ENCODE results near the gene CCDC102A.
A peak's percentile ranks its signal among the peaks of the same experiment; 100 is the strongest.

Gene CCDC102A

GRCh38 chr16:57539072-57539796, 2.9 kb upstream of the CCDC102A start:
- peak; percentile 8 for DNase-seq (ENCODE audit: low spot score)
- no peaks in the 10 kb centered on the region for H3K27me3 ChIP-seq (ENCODE audit: insufficient read depth, poor library complexity, severe bottlenecking)
- no peak for TF ChIP-seq CTCF (IDR thresholded peaks at IDR 0.05; ENCODE audit: poor library complexity, severe bottlenecking)
- no peak for ATAC-seq (ENCODE audit: low read depth)
- H3K9me3 ChIP-seq (ENCODE audit: severe bottlenecking): no peaks in the 10 kb centered on the region
- H3K4me3 ChIP-seq (ENCODE audit: severe bottlenecking): no peak overlapping the region
- no peak overlapping the region for H3K27ac ChIP-seq (ENCODE audit: poor library complexity, severe bottlenecking)
- no peaks in the 10 kb centered on the region for H3K36me3 ChIP-seq (ENCODE audit: low read depth)
- peaks cover 4% of the 10 kb centered on the region for H3K4me1 ChIP-seq (ENCODE audit: insufficient read depth, poor library complexity, severe bottlenecking)

GRCh38 chr16:57538235-57538721, 1.9 kb upstream of the CCDC102A start:
- H3K4me1 ChIP-seq (ENCODE audit: insufficient read depth, poor library complexity, severe bottlenecking): peaks cover 4% of the 10 kb centered on the region

GRCh38 chr16:57537581-57538234, 1.3 kb upstream of the CCDC102A start:
- H3K36me3 ChIP-seq (ENCODE audit: low read depth): no peaks in the 10 kb centered on the region
- no peak for TF ChIP-seq CTCF (IDR thresholded peaks at IDR 0.05; ENCODE audit: poor library complexity, severe bottlenecking)
- H3K27ac ChIP-seq (ENCODE audit: poor library complexity, severe bottlenecking): no peak overlapping the region
- DNase-seq (ENCODE audit: low spot score) (peak; percentile 3), ATAC-seq (ENCODE audit: low read depth) (no peak)
- H3K4me3 ChIP-seq (ENCODE audit: severe bottlenecking): no peak overlapping the region
- H3K4me1 ChIP-seq (ENCODE audit: insufficient read depth, poor library complexity, severe bottlenecking): peaks cover 4% of the 10 kb centered on the region
- H3K27me3 ChIP-seq (ENCODE audit: insufficient read depth, poor library complexity, severe bottlenecking): no peaks in the 10 kb centered on the region
- H3K9me3 ChIP-seq (ENCODE audit: severe bottlenecking): no peaks in the 10 kb centered on the region

More at GRCh38 chr16:57538235-57538721, 1.9 kb upstream of the CCDC102A start:
- H3K4me3 ChIP-seq (ENCODE audit: severe bottlenecking): no peak overlapping the region
- H3K36me3 ChIP-seq (ENCODE audit: low read depth): no peaks in the 10 kb centered on the region
- DNase-seq (ENCODE audit: low spot score) (peak; percentile 51), ATAC-seq (ENCODE audit: low read depth) (no peak)
- no peak overlapping the region for H3K27ac ChIP-seq (ENCODE audit: poor library complexity, severe bottlenecking)
- no peaks in the 10 kb centered on the region for H3K9me3 ChIP-seq (ENCODE audit: severe bottlenecking)
- H3K27me3 ChIP-seq (ENCODE audit: insufficient read depth, poor library complexity, severe bottlenecking): no peaks in the 10 kb centered on the region
- TF ChIP-seq CTCF (IDR thresholded peaks at IDR 0.05; ENCODE audit: poor library complexity, severe bottlenecking): no peak

GRCh38 chr16:57537194-57537505, 779 bp upstream of the CCDC102A start:
- ATAC-seq (ENCODE audit: low read depth): no peak
- no peaks in the 10 kb centered on the region for H3K27me3 ChIP-seq (ENCODE audit: insufficient read depth, poor library complexity, severe bottlenecking)
- peak overlapping the region; percentile 66 for H3K4me3 ChIP-seq (ENCODE audit: severe bottlenecking)
- DNase-seq (ENCODE audit: low spot score): no peak
- TF ChIP-seq CTCF (IDR thresholded peaks at IDR 0.05; ENCODE audit: poor library complexity, severe bottlenecking): no peak
- no peaks in the 10 kb centered on the region for H3K9me3 ChIP-seq (ENCODE audit: severe bottlenecking)
- no peak overlapping the region for H3K27ac ChIP-seq (ENCODE audit: poor library complexity, severe bottlenecking)
- H3K36me3 ChIP-seq (ENCODE audit: low read depth): no peaks in the 10 kb centered on the region
- H3K4me1 ChIP-seq (ENCODE audit: insufficient read depth, poor library complexity, severe bottlenecking): peaks cover 4% of the 10 kb centered on the region

Measured in RWPE2 (cell line).